Measurements from ENCODE around the gene SLC45A3. TPM values are rescaled to one million over a fixed set of nuclear protein-coding genes. Genes with fewer than 3 reads are reported as not detected.

The SLC45A3 gene
- total RNA-seq, 1 experiment from 2014 or later, result 16.7 TPM

DNA sequence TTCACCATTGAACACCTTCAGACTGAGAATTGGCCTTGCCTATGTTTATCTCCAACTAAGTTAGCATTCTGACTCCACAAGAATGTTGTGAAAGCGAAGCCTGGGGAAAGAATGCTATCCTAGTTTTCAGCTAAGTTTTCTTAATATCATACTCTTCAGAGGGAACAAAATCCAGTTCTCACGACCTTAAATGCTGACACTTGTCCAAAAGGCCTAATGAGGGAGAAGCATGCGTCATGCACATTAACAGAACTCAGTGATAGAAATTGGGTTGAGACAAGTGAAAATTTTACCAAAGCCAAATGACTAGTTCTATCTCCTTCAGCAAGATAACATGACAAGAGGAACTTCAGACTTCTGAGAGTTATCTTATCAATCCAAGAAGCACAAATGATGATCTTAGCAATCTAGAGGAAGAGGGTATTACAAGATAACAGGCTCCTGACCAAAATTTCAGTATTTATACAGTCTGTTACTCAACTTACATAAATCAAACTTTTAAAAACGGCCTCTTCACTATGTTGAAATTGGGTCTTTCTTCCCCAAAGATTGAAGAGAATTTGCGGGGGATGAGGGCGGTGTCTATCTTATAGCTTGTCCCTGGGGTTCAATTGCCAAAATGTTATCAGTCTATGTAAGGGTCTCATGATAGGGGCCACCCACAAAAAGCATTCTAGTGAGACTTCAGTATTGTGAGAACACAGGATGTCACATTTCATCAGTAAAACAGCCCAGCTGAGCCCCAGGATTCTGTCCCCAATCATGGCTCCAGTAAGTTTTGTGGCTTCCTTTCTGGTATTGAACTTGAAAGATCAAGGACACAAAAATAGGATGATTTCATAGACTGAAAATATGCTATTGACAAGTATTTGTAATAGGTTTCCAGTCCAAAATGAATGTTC lies 26.5 kb upstream of the SLC45A3 start:
- H2AK5ac ChIP-seq (ENCODE audit: insufficient read length, low read length), result no peak overlapping the region
- H3K36me3 Mint-ChIP-seq (ENCODE audit: insufficient read depth in 1 of 3, low read depth in 3 of 3), result peaks cover 0 to 4% (median 4%) of the 10 kb centered on the region in 3 experiments; a peak in 3 of 7 replicates
- no peaks in the 10 kb centered on the region for H3K23me2 ChIP-seq (ENCODE audit: insufficient read length, low read depth, low read length, poor library complexity, severe bottlenecking)
- no peak overlapping the region for H4K8ac ChIP-seq (replicated peaks; ENCODE audit: insufficient read length, low read depth, low read length)
- peaks cover 10 to 21% of the 10 kb centered on the region in 2 experiments for H3K4me1 Mint-ChIP-seq
- H2BK20ac ChIP-seq (ENCODE audit: low read depth, low read length, poor library complexity, severe bottlenecking), result no peak overlapping the region
- no peak overlapping the region for H2AFZ ChIP-seq (ENCODE audit: low read length)
- no peak overlapping the region for H2BK120ac ChIP-seq (ENCODE audit: low read depth, low read length, poor library complexity, severe bottlenecking)
- no peak overlapping the region for H3K18ac ChIP-seq (ENCODE audit: insufficient read length, low read depth, low read length)
- no peaks in the 10 kb centered on the region for H3K9me3 Mint-ChIP-seq
- H2BK5ac ChIP-seq (ENCODE audit: insufficient read length, low read length), result no peak overlapping the region
- H3K4ac ChIP-seq (ENCODE audit: low read depth, low read length), result no peak overlapping the region
- H4K5ac ChIP-seq (ENCODE audit: insufficient read length, low read depth, low read length), result no peak overlapping the region
- H3K23ac ChIP-seq (ENCODE audit: insufficient read length, low read depth, low read length), result no peak overlapping the region
- WGBS (ENCODE audit: extremely low coverage, insufficient read length, low lambda C conversion rate), result no CpG with 5 or more reads among the region's 6 CpGs
- H3K9ac ChIP-seq (ENCODE audit: extremely low read depth, insufficient read length, low read length), result no peak overlapping the region
- H3K14ac ChIP-seq (ENCODE audit: insufficient read depth, low read length), result no peak overlapping the region
- H3K4me1 ChIP-seq (ENCODE audit: insufficient read depth, low read length), result no peaks in the 10 kb centered on the region
- no peak overlapping the region for H3K4me3 Mint-ChIP-seq
- H2BK15ac ChIP-seq (ENCODE audit: low read depth, low read length), result no peak overlapping the region
- no peaks in the 10 kb centered on the region for H3K27me3 ChIP-seq (ENCODE audit: insufficient read depth, low read length)
- H3K79me1 ChIP-seq (ENCODE audit: insufficient read depth, low read depth, low read length, poor library complexity, severe bottlenecking), result no peaks in the 10 kb centered on the region
- no peak overlapping the region for H3K27ac ChIP-seq (ENCODE audit: insufficient read length, low read depth, low read length)
- no peak overlapping the region for H3K4me2 ChIP-seq (ENCODE audit: insufficient read depth, insufficient read length, low read length)
- no peaks in the 10 kb centered on the region for H3K79me2 ChIP-seq (ENCODE audit: insufficient read depth, low read length)
- H3K56ac ChIP-seq (ENCODE audit: insufficient read length, low read depth, low read length), result no peak overlapping the region
- peak overlapping the region in 1 of 3 experiments; percentile 22; a peak in 1 of 7 replicates for H3K27ac Mint-ChIP-seq
- DNase-seq, result no peak
- H4K20me1 ChIP-seq (ENCODE audit: control insufficient read depth, insufficient read depth, insufficient read length), result no peaks in the 10 kb centered on the region
- H4K91ac ChIP-seq (ENCODE audit: insufficient read length, low read depth, low read length), result no peak overlapping the region
- TF ChIP-seq, protein P1, sequence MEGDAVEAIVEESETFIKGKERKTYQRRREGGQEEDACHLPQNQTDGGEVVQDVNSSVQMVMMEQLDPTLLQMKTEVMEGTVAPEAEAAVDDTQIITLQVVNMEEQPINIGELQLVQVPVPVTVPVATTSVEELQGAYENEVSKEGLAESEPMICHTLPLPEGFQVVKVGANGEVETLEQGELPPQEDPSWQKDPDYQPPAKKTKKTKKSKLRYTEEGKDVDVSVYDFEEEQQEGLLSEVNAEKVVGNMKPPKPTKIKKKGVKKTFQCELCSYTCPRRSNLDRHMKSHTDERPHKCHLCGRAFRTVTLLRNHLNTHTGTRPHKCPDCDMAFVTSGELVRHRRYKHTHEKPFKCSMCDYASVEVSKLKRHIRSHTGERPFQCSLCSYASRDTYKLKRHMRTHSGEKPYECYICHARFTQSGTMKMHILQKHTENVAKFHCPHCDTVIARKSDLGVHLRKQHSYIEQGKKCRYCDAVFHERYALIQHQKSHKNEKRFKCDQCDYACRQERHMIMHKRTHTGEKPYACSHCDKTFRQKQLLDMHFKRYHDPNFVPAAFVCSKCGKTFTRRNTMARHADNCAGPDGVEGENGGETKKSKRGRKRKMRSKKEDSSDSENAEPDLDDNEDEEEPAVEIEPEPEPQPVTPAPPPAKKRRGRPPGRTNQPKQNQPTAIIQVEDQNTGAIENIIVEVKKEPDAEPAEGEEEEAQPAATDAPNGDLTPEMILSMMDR (conservative IDR thresholded peaks at IDR 0.05), result no peak
- H3K9me3 ChIP-seq (ENCODE audit: control insufficient read depth, low read depth, low read length), result no peaks in the 10 kb centered on the region
- no peak overlapping the region for H2BK12ac ChIP-seq (ENCODE audit: insufficient read length, low read depth, low read length)
- H3K27me3 Mint-ChIP-seq (ENCODE audit: low read depth), result no peaks in the 10 kb centered on the region
- no peak overlapping the region for H3T11ph ChIP-seq (ENCODE audit: low read length)
